HG02759 (cell line): ENCODE measurements around the gene B4GALT3.
A peak's percentile ranks its signal among the peaks of the same experiment; 100 is the strongest.

Source experiments
- ATAC-seq: cut with Tn5 transposase; IDR thresholded peaks from one replicate; pipeline ENCODE4 v1.9.1; 2021; ENCODE audit warnings: mild to moderate bottlenecking, moderate library complexity; ENCODE audit not compliant: unreplicated experiment

The B4GALT3 gene

DNA sequence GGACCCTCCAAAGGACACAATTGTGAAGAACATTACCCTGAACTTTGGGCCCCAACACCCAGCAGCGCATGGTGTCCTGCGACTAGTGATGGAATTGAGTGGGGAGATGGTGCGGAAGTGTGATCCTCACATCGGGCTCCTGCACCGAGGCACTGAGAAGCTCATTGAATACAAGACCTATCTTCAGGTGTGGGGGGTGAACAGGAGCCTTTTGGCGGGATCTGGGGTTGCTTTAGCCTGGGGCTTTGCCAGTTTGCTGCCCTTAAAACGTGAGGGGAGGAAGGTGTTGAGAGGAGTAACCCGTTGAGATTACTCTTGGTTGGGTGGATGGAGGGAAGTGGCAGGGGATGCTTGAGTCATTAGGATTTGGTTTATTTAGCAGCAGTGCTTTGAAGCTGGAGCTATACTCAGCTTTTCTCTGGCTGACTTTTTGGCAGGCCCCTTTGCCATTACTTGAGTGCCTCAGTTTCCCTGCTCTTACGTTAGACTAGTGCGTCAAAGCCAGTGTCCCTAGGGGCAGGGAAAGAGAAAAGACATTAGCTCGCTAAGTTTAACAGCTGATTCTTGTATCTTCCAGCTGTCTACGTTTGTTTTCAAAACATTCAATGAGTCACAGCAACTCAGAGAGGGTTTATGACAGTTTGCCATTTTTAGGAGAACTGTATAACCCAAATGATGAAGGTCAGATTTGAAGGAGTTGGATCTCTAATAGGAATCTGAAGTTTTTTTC is 29.3 kb upstream of the B4GALT3 start:
- ATAC-seq: no peak

DNA sequence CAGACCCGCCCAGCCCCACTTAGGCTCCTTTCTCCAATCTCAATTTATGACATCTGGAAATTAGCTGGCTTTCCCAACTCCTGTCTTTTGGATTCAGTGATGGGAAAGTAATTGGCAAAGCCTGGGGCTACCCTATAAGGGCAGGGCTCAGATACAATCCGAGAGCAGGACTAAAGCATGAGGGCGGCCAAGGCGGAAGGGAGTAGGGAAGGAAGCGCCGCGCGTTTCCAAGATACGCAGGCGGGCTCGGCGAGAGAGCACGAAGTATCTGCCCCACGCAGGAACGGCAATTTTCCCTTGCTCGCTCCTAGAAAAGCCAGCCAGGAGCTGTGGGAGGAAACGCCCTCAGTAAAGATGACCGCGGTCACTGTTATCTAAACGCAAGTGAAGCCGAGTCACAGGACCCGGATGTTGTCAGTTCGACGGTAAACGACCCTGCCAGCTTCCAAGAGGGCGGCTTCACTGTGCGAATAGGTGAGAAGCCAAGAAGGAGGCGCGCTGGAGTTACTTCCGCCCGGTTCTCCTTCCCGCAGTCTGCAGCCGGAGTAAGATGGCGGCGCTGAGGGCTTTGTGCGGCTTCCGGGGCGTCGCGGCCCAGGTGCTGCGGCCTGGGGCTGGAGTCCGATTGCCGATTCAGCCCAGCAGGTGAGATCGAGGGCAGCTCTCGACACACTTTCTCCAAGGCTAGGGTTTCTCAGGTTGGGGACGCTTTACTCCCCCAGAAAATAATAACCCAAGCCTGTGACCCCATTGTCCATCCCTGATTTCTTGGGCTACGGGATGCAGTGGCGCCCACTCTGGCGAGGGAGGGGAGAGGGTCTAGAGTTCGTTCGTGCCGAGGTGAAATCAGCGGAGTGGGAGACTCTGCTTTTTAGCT is 24.8 kb upstream of the B4GALT3 start, which contains the start of gene NDUFS2:
NDUFS2 (plus strand) TSS at position 532 of the 877 bp plus-strand sequence; CDS start at position 551, 19 bp downstream.
- ATAC-seq: peak; percentile 97

DNA sequence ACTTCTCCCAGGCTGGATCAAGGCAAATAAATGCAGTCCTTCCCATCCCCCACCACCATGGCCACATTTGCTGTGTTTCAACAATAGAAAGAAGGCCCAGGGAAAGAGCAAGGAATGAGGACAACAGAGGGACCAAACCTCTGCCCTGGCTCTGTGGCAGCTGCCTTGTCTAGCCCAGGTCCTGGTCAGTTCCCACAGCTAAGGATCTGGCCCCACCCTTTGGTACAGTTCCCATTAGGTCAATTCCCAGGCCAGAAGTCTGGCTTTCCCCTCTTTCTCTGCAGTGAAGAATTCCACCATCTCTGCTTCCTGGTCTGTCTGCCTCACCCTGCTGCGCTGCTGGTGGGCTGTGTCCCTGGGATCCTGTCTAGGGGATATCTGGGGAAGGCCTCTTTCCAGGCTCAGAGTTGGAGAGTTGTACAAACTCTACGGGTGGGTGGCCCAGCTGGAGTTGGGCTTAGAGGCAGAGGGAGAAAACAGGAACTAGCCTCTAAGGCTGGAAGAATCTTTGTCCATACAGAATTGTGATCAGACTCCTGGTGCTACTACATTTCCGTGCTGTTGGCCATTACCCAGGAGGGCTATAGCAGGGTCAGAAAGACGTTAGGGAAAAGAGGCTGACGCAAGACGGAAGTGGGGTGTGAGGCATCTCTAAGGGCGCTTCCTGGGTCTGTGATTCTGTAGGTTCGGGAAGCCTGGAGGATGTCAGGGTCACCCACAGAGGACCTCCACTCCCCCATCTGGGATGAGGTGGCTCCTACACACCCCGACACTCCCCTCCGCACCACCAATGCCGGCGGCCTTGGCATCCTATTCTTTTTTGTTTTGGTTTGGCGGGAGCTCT is 23.9 kb upstream of the B4GALT3 start:
- no peak for ATAC-seq

DNA sequence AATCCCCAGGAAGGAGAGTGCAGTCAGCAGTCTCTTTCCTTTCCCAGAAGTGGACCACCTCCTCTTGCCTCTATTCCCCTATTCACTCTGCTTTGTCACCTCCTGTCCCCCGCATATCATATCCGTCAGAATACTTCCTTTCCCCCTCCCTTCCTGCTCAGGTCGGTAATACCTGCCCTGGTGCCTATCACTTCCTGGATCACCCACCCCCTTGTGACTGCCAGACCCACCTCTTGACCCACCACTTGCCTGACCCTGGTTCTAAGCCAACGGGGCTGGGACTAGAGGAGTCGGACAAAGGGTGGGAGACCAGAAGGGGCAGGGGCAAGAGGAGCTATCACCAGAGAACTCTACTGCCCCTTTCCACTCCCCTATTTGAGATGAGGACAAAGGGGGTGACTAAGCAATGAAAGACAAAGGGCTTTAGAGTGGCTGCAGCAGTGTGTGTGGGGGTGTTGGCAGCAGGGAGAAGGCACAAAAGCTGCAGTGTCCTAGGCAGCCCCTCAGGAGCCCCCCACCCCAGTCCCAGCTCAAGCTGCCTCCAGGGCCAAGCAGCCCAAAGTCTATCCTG is 23.2 kb upstream of the B4GALT3 start:
- ATAC-seq: no peak

DNA sequence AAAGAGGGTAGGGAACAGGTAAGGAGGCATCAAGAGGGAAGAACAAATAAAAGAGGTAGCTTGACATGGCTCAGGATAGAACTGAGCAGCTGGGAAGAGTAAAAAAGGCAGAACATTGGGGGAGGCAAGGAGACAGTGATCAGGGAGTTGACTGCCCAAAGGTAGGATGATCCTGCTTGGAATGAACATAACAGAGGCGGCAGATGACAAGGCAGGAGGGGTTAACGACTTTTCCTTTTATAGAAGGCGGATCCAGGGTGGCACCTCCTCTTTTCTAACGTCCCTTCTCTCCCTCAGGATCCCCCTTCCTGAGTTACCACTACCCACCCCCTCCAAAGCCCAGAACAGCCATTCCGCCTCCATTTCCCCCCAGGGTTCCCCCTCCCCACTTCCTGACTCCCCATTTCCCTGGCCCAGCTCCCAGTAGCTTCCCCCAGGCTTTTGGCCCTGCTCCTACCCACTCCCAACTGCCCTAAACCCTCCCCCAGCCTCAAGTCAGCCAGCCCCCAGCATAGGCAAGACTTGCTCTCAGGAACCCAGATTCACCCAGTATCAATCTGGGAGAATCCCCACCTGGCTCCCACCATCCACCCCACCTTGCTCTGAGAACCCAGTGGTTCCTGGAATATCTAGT is 22.3 kb upstream of the B4GALT3 start:
- ATAC-seq: no peak

DNA sequence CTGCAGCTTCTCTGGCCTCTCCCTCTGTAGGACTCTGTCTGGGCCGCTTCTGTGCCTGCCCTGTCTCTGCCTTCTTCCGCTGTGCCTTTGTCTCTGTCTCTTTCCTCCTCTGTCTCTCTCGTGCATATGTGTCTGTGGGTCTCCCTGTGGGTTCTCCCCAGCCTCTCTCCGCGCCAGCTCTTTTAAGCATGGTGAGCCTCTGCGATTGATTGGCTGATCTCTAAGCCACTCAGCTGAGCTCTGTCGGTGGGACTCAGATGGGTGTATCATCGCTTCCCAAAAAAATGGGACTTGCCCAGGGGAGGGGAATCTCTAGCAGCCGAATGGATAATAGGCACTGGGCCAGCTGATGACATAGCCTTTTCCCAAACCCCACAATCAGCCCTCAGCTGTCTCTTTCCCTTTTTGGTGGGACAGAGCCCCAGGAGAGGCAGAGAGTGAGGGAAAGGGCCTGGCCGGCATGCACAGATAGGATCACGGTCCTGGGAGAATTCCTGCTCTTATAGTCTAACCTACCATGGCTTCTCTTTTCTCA is 21.7 kb upstream of the B4GALT3 start, which contains the start of gene ADAMTS4:
ADAMTS4 (minus strand) TSS at position 158 of the 535 bp plus-strand sequence. CDS start 427 bp downstream, outside the sequence.
- no peak for ATAC-seq

DNA sequence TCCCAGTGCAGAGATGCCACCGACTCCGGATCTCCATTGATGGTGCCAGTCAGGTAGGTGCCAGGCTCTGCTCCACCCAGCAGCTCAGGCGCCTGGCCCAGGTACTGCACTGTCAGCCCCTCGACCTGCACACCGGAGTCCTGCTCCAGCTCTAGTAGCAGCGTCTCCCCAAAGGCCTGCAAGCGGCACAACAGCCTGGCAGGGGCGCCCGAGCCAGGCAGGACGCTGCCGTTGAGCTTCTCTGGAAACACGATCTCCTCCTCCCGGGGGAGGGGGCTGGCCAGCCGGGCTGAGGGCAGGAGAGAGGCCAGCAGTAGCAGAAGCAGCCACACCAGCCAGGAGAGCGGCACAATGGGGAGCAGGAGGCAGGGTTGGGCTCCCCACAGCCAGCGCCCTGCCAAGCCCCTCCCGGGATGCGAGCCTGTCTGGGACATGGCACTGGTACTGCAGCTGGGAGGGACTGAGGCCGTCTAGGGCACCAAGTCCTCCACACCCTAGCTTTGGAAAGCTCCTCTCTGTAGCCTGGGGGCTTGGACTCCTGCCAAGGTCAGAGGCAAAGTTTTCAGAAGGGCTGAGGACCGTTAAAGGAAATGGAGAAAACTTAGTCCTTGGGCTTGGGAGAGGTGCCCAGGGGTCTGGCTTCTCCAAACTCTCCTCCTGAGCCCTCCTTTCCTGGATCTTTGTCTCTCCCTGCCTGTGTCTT is 21.0 kb upstream of the B4GALT3 start:
- no peak for ATAC-seq

DNA sequence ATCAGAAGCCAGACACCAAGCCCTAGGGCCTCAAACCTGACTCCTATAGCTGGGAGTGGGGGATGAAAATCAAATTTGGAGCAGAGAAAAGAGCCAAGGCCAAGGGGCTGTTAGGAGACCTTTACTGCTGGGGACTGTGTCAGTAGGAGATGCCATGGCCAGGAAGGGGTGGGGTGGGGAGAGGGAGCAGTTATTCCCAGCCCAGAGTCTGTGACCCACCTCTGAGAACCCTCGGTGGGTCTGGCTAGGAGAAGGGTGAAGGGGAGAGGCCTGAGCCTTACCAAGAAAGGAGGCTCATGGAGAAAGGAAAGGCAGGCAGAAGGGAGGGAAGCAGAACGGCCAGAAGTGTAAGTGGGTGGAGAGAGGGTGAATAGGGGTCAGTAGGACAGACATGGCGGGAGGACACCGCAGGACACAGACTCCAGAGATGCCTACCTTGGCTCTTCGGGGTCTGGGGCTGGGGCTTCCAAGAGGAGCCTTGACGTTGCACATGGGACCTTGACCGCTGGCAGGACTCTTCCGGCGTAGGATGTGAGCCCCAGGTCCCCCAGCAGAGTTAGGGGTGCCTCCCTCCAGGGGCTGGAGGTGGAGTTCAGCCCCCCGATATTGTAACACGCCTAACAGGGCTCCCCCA is 20.4 kb upstream of the B4GALT3 start:
- no peak for ATAC-seq

DNA sequence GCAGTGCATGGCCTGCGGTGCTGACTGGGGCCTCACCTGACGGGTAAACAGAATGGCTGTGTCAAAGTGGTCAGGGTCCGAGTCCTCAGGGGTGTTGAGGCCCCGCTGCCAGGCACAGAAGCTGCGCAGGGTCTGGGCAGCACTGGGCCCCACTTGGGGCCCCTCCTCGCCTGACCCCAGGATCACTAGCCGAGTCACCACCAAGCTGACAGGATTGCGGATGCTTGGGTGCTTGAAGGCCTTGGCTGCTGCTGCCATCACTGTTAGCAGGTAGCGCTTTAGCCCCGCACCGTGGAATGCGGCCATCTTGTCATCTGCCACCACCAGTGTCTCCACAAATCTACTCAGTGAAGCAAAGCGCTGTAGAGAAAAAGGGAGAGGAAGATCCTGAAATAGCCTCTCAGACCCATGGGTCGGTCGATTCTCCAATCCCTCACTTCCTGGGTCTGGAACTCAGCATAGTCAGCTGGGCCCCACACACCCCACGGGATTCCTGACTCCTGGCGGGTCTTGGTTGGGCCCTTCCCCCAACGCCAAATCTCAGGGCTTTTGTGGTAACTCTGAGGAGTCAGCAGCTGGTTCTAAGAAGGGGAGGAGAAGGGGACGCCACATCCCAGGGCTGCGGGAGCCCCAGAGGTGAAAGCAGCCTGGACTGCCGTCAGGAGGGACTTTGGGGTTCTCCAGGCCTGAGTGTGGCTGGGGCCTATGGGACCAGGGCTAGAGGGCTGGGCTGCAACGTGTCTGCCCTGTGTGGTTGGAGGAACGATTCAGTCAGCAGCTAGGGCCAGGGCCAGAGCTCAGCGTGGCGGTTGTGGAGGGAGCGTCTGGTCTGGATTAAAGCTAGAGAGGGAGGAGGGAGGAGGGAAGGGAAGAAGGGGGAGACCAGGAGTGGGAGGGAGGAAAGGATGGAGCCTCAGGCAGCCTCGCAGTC is 19.5 kb upstream of the B4GALT3 start:
- ATAC-seq: no peak

DNA sequence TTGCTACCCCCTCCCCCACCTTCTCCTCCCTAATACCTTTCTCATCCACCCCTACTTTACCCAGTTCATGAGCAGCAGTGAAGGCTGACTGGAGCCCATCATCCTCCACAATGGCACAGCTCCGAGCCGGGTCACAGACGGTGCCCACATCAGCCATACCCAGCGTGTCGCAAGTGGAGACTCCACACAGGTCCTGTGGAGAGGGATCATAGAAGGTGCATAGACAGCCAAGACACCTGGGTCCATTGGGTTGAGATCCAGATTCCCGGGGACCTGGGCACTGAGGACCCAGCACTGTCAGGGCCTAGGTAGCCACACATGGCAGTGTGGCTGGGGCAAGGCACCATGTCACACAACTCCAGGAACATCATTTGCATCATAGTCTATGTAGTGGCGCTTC is 18.8 kb upstream of the B4GALT3 start:
- no peak for ATAC-seq

DNA sequence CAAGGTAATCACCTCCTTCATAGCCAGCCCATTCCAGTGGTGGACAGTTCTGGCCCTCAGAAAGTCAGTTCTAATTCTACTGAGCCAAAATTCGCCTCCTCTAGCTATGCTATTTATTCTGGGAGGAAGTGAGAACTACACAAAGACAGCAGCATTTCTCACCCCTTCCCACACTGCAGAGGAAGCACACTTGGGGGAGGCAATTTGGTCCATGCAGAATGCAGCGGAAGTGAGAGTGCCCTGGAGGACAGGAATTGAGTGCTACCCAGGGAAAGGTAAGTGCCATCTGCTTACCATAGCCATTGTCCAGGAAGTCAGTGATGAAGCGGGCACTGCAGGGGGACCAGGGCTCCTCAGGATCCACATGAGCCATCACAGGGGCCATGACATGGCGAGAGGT is 17.9 kb upstream of the B4GALT3 start:
- peak; percentile 66 for ATAC-seq

DNA sequence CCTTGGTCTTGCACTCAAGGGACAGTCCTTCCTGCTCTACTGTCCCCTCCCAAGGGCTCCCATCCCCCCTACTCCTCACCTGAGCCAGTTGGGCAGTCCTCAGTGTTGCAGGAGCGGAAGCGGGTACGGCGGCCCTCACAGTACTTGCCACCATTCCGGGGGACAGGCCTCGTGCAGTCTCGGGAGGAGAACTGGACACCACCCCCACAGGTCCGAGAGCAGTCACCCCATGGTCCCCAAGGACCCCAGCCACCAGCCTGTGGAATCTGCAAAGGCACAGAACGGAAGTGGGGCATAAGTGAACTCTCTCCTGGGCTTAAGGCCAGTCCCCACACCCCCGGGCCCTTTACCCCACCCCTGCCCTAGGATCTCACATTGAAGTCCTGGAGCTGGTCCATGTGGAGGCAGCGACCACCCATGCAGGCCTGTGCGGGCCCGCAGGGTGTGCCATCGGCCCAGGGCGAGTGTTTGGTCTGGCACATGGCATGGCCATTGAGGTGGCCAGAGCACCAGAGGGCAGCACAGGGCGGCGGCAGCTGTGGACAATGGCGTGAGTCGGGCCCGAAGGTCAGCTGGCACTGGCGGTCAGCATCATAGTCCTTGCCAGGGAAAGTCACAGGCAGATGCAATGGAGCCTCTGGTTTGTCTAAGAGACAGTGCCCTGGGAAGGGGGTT is 16.4 kb upstream of the B4GALT3 start:
- no peak for ATAC-seq

DNA sequence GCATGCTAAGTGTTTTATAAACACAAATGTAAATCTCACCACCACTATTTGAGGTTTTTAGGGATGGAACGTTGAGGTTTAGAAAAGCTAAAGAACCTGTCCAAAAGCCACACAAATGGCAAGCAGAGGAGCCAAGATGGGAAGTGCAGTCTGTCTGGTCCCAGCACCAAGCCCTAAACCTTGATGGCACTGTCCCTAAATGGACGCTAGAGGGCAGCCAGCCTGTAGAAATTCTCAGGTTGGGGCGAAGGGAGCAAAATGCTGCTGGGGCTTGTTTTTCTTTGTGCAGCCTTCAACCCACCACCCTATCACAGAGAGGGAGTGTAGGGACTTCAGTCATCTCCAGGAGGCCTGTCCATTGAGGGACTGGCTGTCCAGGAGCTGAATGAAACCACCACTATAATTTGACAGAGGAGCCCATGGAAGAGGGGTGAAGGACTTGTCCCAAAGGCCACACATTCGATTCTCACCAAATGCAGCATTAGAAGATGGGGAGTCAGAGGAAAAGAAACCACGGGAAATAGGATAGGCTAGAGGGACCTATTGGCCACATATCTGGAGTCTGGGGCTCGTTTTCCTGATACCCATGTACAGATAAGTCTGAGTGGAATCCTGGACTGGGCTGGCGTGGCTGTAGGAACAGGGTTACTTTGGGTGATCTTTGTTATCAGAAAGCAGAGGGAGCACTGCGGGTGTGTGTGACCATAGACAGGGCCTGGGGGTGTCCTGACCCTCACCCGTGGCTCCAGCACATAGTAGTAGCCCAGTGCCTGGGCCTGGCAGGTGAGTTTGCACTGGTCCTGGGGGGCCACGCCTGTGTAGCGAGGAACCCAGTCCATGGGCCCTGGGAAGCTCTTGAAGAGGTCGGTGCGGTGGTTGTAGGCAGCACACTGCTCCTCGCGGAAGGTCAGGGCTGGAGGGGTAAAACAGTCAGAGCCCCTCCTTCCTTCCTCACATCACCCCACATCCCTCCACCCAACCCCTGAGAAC is 15.5 kb upstream of the B4GALT3 start:
- peak; percentile 61 for ATAC-seq

DNA sequence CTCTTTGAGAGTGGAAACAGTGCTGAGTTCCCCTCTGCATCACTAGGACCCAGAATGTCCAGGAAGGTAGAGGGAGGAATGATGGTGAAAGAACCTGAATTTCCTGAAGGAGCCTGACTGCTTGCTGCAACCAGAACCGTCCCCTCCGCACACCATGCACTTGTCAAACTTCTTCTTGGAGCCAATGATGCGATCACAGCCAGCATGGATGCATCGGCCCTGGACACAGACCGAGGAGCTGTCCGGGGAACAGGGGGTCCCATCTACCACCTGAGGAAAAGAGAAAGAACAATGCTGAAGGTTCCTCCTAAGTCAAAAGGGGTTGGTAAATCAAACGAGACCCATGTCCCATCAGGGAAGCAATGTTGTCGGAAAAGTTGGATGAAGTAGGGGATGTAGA is 14.7 kb upstream of the B4GALT3 start:
- ATAC-seq: no peak

DNA sequence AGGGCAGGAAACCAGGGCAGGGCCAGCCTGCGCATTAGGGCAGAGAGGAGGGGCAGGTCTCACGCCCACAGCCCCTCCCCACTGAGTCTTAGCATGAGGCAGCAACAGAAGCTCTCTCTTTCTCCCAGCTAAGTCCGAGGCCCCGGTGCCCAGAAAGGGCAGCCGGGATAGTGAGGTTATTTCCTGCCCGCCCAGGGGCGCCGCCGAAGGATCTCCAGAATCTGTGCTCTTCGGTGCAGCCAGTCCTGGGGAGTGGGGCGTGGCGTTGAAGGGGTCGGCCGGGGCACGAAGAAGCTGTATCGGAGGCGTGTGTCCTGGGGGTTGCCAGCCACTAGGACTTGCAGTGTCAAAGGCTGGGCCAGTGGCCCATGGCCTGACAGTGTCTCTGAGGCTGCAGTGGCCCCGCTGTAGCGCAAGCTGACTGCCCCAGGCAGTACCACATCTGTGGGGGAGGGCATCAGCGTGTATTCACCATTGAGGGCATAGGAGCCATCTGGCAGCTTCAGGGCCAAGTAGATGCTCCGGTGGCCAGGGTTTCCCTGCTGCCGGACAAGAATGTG is 13.7 kb upstream of the B4GALT3 start:
- no peak for ATAC-seq

DNA sequence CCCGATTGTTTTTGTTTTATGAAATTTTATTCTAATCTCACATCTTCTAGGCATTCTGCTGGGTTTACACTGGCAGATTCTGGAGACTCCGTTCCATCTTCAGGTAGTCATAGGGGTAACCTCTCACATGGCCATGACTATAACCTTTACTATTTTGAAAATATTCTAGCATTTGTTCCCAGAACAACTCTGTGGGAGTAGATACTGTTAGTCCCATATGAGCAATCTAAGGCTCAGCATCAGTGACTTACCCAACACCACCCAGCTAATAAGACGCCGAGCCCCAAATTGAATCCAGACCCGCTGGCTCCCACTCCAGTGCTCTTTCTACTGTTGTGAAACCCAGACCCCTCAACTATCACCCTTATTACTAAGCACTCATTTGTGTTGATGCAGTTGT is 11.7 kb upstream of the B4GALT3 start:
- ATAC-seq: no peak
